MCF 10A (cell line): ENCODE results near the gene MMUT. TPM values are rescaled to one million over a fixed set of nuclear protein-coding genes. Genes with fewer than 3 reads are reported as not detected.
"Not testable (repeated sequence)": the region's sequence is repeated elsewhere in the genome, so short reads cannot be mapped to it uniquely, and the experiment has no call there.

Source experiments
- BruUV-seq: library from RNA; stranded (reverse); fragments of 400-500 nt; replicated peaks from 2 replicates; lab custom pipeline; 2021; lab: Mats Ljungman, UMichigan
- CTCF ChIA-PET: fragments of 300-600 bp; sonication (Branson Sonifier 250); formaldehyde crosslinking; extraction: SDS; loops from one replicate; lab custom pipeline; 2021; ENCODE audit warnings: antibody characterized with exemption, inconsistent platforms; lab: Yijun Ruan, JAX
- POLR2A ChIA-PET: fragments of 300-600, 350-650 bp; sonication (Branson Sonifier 250); formaldehyde crosslinking; extraction: SDS; loops from one replicate; lab custom pipeline; 2020; ENCODE audit warnings: antibody characterized with exemption, inconsistent platforms; lab: Yijun Ruan, JAX
- DNase-seq: peaks from one replicate; pipeline ENCODE4 v3.0.0-alpha.2; 2018; ENCODE audit not compliant: unreplicated experiment
- H3K27ac Mint-ChIP-seq: one replicate; pipeline ENCODE4 v1.8.0; 2022; ENCODE audit warnings: mild to moderate bottlenecking, low read depth, mixed read lengths; ENCODE audit not compliant: unreplicated experiment
- H3K27me3 Mint-ChIP-seq: one replicate; pipeline ENCODE4 v1.8.0; 2022; ENCODE audit warnings: mixed read lengths; ENCODE audit not compliant: insufficient read depth, unreplicated experiment
- H3K36me3 Mint-ChIP-seq: one replicate; pipeline ENCODE4 v1.8.0; 2022; ENCODE audit warnings: mild to moderate bottlenecking, moderate library complexity, mixed read lengths; ENCODE audit not compliant: insufficient read depth, unreplicated experiment
- H3K4me1 Mint-ChIP-seq: one replicate; pipeline ENCODE4 v1.8.0; 2022; ENCODE audit warnings: mixed read lengths; ENCODE audit not compliant: insufficient read depth, unreplicated experiment
- H3K4me3 Mint-ChIP-seq: one replicate; pipeline ENCODE4 v1.8.0; 2022; ENCODE audit warnings: mild to moderate bottlenecking, moderate library complexity, mixed read lengths; ENCODE audit not compliant: unreplicated experiment
- H3K9me3 Mint-ChIP-seq: one replicate; pipeline ENCODE4 v1.8.0; 2022; ENCODE audit warnings: mixed read lengths; ENCODE audit not compliant: unreplicated experiment
- CTCF ChIP-seq: fragments of 200-600 bp; IDR thresholded peaks from one replicate; pipeline ENCODE4 v1.8.0; 2022; ENCODE audit warnings: antibody characterized with exemption, mild to moderate bottlenecking; ENCODE audit not compliant: unreplicated experiment
- intact Hi-C: fragments of 100-400 bp; cut with micrococcal nuclease; formaldehyde crosslinking; loops from 2 replicates; pipeline ENCODE4 v1.14.1; 2022
- total RNA-seq: library from RNA; stranded (reverse); gene quantifications from 2 replicates; pipeline ENCODE4 v1.2.3, GENCODE V29; 2022

The MMUT gene
- total RNA-seq, 1 experiment from 2014 or later = 17.8 TPM

- H3K27me3 Mint-ChIP-seq = no peaks in the 10 kb centered on the region
- TF ChIP-seq CTCF = no peak
- H3K4me3 Mint-ChIP-seq = no peak within 1 kb of the TSS
- no peaks in the 10 kb centered on the region for H3K9me3 Mint-ChIP-seq
- no TSS peak for BruUV-seq
- H3K4me1 Mint-ChIP-seq = no peaks in the 10 kb centered on the region
- CTCF ChIA-PET = no interaction called here
- intact Hi-C loops = no loop called here
- POLR2A ChIA-PET = no interaction called here
- no peaks in the 10 kb centered on the region for H3K36me3 Mint-ChIP-seq
- no peak within 1 kb of the TSS for H3K27ac Mint-ChIP-seq
- no peak for DNase-seq
Observed at GRCh38 chr6:49499623-49500022, 36.6 kb upstream of the MMUT start, which contains the start of gene GLYATL3. Gene GLYATL3, plus strand, starts transcription at chr6:49499923. Its CDS starts 12,068 bp downstream, at chr6:49511991.

- H3K27me3 Mint-ChIP-seq = no peaks in the 10 kb centered on the region
- no peak for DNase-seq
- H3K36me3 Mint-ChIP-seq = no peaks in the 10 kb centered on the region
- ChIA-PET POLR2A (interaction anchor here (0.5 kb wide), 1 partner anchor 10 kb away, joined by 3 read pairs; no protein-coding TSS in a partner anchor), CTCF (no interaction called here)
- no peak overlapping the region for H3K4me3 Mint-ChIP-seq
- H3K4me1 Mint-ChIP-seq = no peaks in the 10 kb centered on the region
- H3K27ac Mint-ChIP-seq = no peak overlapping the region
- no peaks in the 10 kb centered on the region for H3K9me3 Mint-ChIP-seq
- BruUV-seq = no TSS peak
- TF ChIP-seq CTCF = no peak
- intact Hi-C loops = no loop called here
Observed at GRCh38 chr6:49499126-49499525, 36.1 kb upstream of the MMUT start.

- ChIA-PET POLR2A (no interaction called here), CTCF (no interaction called here)
- no peak overlapping the region for H3K4me3 Mint-ChIP-seq
- TF ChIP-seq CTCF = no peak
- H3K27ac Mint-ChIP-seq = no peak overlapping the region
- H3K4me1 Mint-ChIP-seq = no peaks in the 10 kb centered on the region
- no peaks in the 10 kb centered on the region for H3K9me3 Mint-ChIP-seq
- no TSS peak for BruUV-seq
- H3K27me3 Mint-ChIP-seq = no peaks in the 10 kb centered on the region
- no peak for DNase-seq
- intact Hi-C loops = no loop called here
- H3K36me3 Mint-ChIP-seq = no peaks in the 10 kb centered on the region
Observed at GRCh38 chr6:49497304-49497703, 34.3 kb upstream of the MMUT start.

GRCh38 chr6:49490633-49491032 is 27.6 kb upstream of the MMUT start:
- ChIA-PET CTCF (interaction anchor here (1.0 kb wide), 1 partner anchor 41 kb away, joined by 4 read pairs; no protein-coding TSS in a partner anchor), POLR2A (no interaction called here)
- Mint-ChIP-seq H3K27ac (no peak overlapping the region), H3K4me3 (no peak overlapping the region), H3K27me3 (no peaks in the 10 kb centered on the region), H3K4me1 (no peaks in the 10 kb centered on the region), H3K9me3 (no peaks in the 10 kb centered on the region), H3K36me3 (peaks cover 15% of the 10 kb centered on the region)
- no peak for TF ChIP-seq CTCF
- intact Hi-C loops = no loop called here
- no TSS peak for BruUV-seq
- DNase-seq = no peak

GRCh38 chr6:49483380-49483779 is 20.3 kb upstream of the MMUT start:
- H3K27ac Mint-ChIP-seq, DNase-seq, H3K4me3 Mint-ChIP-seq, intact Hi-C loops, BruUV-seq, H3K4me1 Mint-ChIP-seq, H3K36me3 Mint-ChIP-seq, H3K9me3 Mint-ChIP-seq, H3K27me3 Mint-ChIP-seq, POLR2A ChIA-PET: not testable (repeated sequence)
- CTCF ChIA-PET = interaction anchor here (1.1 kb wide), 1 partner anchor 123 kb away, joined by 5 read pairs; no protein-coding TSS in a partner anchor

- H3K27me3 Mint-ChIP-seq, intact Hi-C loops, BruUV-seq, H3K36me3 Mint-ChIP-seq, H3K4me3 Mint-ChIP-seq, H3K27ac Mint-ChIP-seq, DNase-seq, POLR2A ChIA-PET, H3K9me3 Mint-ChIP-seq, H3K4me1 Mint-ChIP-seq: not testable (repeated sequence)
- CTCF ChIA-PET = interaction anchor here (0.6 to 1.0 kb wide), 2 partner anchors 30 to 50 kb away, joined by 3 read pairs; no protein-coding TSS in a partner anchor
Observed at GRCh38 chr6:49481846-49482245, 18.8 kb upstream of the MMUT start.
